ENCODE data around the gene SPAG4.
A peak's percentile ranks its signal among the peaks of the same experiment; 100 is the strongest.

Gene SPAG4

GRCh38 chr20:35598476-35598875, 17.2 kb upstream of the SPAG4 start:
- no peak overlapping the region for H3K27ac ChIP-seq
- no peak for TF ChIP-seq Cebpa-rat (IDR thresholded peaks at IDR 0.05)
- H3K9me3 ChIP-seq = peaks cover 6% of the 10 kb centered on the region; the same call in 1 of the 2 replicates
- peaks cover 11% of the 10 kb centered on the region for H3K4me1 ChIP-seq
- no peak overlapping the region for H3K4me2 ChIP-seq
- no peaks in the 10 kb centered on the region for H3K36me3 ChIP-seq
- H3K4me3 ChIP-seq = no peak overlapping the region
- no peak overlapping the region for H3K9ac ChIP-seq
- peaks cover 14% of the 10 kb centered on the region; the same call in 1 of the 2 replicates for H4K20me1 ChIP-seq
- H3K27me3 ChIP-seq = peaks cover 38% of the 10 kb centered on the region

GRCh38 chr20:35598899-35599775, 16.5 kb upstream of the SPAG4 start:
- H3K27me3 ChIP-seq = peaks cover 38% of the 10 kb centered on the region
- H3K9ac ChIP-seq = no peak overlapping the region

GRCh38 chr20:35599776-35600120, 15.9 kb upstream of the SPAG4 start:
- H3K9me3 ChIP-seq = peaks cover 6% of the 10 kb centered on the region; the same call in 1 of the 2 replicates
- no peak for TF ChIP-seq Cebpa-rat (IDR thresholded peaks at IDR 0.05)
- peaks cover 11% of the 10 kb centered on the region for H3K4me1 ChIP-seq
- H4K20me1 ChIP-seq = peaks cover 14% of the 10 kb centered on the region; the same call in 1 of the 2 replicates
- H3K4me3 ChIP-seq = no peak overlapping the region
- peaks cover 38% of the 10 kb centered on the region for H3K27me3 ChIP-seq
- no peak overlapping the region for H3K4me2 ChIP-seq
- H3K36me3 ChIP-seq = no peaks in the 10 kb centered on the region
- H3K9ac ChIP-seq = no peak overlapping the region
- no peak overlapping the region for H3K27ac ChIP-seq

More at GRCh38 chr20:35598899-35599775, 16.5 kb upstream of the SPAG4 start:
- peaks cover 11% of the 10 kb centered on the region for H3K4me1 ChIP-seq
- no peak overlapping the region for H3K4me2 ChIP-seq
- H3K36me3 ChIP-seq = no peaks in the 10 kb centered on the region
- TF ChIP-seq Cebpa-rat (IDR thresholded peaks at IDR 0.05) = no peak
- no peak overlapping the region for H3K27ac ChIP-seq
- H4K20me1 ChIP-seq = peaks cover 14% of the 10 kb centered on the region; the same call in 1 of the 2 replicates
- H3K9me3 ChIP-seq = peaks cover 6% of the 10 kb centered on the region; the same call in 1 of the 2 replicates
- no peak overlapping the region for H3K4me3 ChIP-seq

GRCh38 chr20:35600176-35600992, 15.2 kb upstream of the SPAG4 start:
- Histone ChIP-seq H3K36me3 (no peaks in the 10 kb centered on the region), H3K9me3 (peaks cover 6% of the 10 kb centered on the region; the same call in 1 of the 2 replicates), H3K27ac (no peak overlapping the region), H4K20me1 (peaks cover 14% of the 10 kb centered on the region; the same call in 1 of the 2 replicates), H3K4me3 (peak overlapping the region; percentile 56), H3K4me2 (no peak overlapping the region), H3K4me1 (peaks cover 11% of the 10 kb centered on the region), H3K9ac (no peak overlapping the region), H3K27me3 (peaks cover 38% of the 10 kb centered on the region)
- TF ChIP-seq Cebpa-rat (IDR thresholded peaks at IDR 0.05) = no peak

GRCh38 chr20:35600993-35601973, 14.3 kb upstream of the SPAG4 start:
- peak overlapping the region; percentile 77 for H3K4me2 ChIP-seq
- peaks cover 11% of the 10 kb centered on the region for H3K4me1 ChIP-seq
- H3K4me3 ChIP-seq = peak overlapping the region; percentile 56
- H3K36me3 ChIP-seq = no peaks in the 10 kb centered on the region
- H3K27ac ChIP-seq = no peak overlapping the region
- H3K9me3 ChIP-seq = peaks cover 6% of the 10 kb centered on the region; the same call in 1 of the 2 replicates
- H3K9ac ChIP-seq = no peak overlapping the region
- TF ChIP-seq Cebpa-rat (IDR thresholded peaks at IDR 0.05) = no peak
- H4K20me1 ChIP-seq = peaks cover 14% of the 10 kb centered on the region; the same call in 1 of the 2 replicates
- H3K27me3 ChIP-seq = peaks cover 38% of the 10 kb centered on the region

- H3K9ac ChIP-seq = no peak overlapping the region
- H3K9me3 ChIP-seq = peaks cover 6% of the 10 kb centered on the region; the same call in 1 of the 2 replicates
- H3K4me2 ChIP-seq = peak overlapping the region; percentile 77
- no peaks in the 10 kb centered on the region for H3K36me3 ChIP-seq
- TF ChIP-seq Cebpa-rat (IDR thresholded peaks at IDR 0.05) = no peak
- peaks cover 38% of the 10 kb centered on the region for H3K27me3 ChIP-seq
- H3K4me1 ChIP-seq = peaks cover 15% of the 10 kb centered on the region
- H3K27ac ChIP-seq = no peak overlapping the region
- H4K20me1 ChIP-seq = peaks cover 14% of the 10 kb centered on the region; the same call in 1 of the 2 replicates
- peak overlapping the region; percentile 56 for H3K4me3 ChIP-seq
These were observed 13.6 kb upstream of the SPAG4 start for GRCh38 chr20:35601990-35602389.

- Histone ChIP-seq H3K27me3 (peaks cover 38% of the 10 kb centered on the region), H3K4me2 (no peak overlapping the region), H3K4me1 (peaks cover 19% of the 10 kb centered on the region), H3K9ac (no peak overlapping the region), H3K27ac (no peak overlapping the region), H3K9me3 (peaks cover 6% of the 10 kb centered on the region; the same call in 1 of the 2 replicates), H3K36me3 (no peaks in the 10 kb centered on the region), H4K20me1 (peaks cover 14% of the 10 kb centered on the region; the same call in 1 of the 2 replicates), H3K4me3 (no peak overlapping the region)
- TF ChIP-seq Cebpa-rat (IDR thresholded peaks at IDR 0.05) = no peak
These were observed 12.7 kb upstream of the SPAG4 start for GRCh38 chr20:35602851-35603495.

GRCh38 chr20:35603695-35604448, 11.8 kb upstream of the SPAG4 start:
- Histone ChIP-seq H3K9ac (no peak overlapping the region), H3K27me3 (peaks cover 38% of the 10 kb centered on the region), H3K4me1 (peaks cover 19% of the 10 kb centered on the region), H3K9me3 (peaks cover 6% of the 10 kb centered on the region; the same call in 1 of the 2 replicates), H3K36me3 (no peaks in the 10 kb centered on the region), H3K27ac (no peak overlapping the region), H3K4me2 (no peak overlapping the region), H3K4me3 (no peak overlapping the region), H4K20me1 (peaks cover 14% of the 10 kb centered on the region; the same call in 1 of the 2 replicates)
- TF ChIP-seq Cebpa-rat (IDR thresholded peaks at IDR 0.05) = no peak

Data from BLaER1 (cell line).